Gastroesophageal sphincter (tissue), 3 donors: Measurements from ENCODE around the gene CARF.

Source experiments
- CTCF ChIP-seq, 4 experiments: fragments of 200-600 bp in 2 of 4; fragments of 450-650 bp in 2 of 4; sonication (generic) in 1 of 4; IDR thresholded peaks; one replicate each; pipeline ENCODE4 v1.5.1; 2017 to 2019; ENCODE audit warnings: antibody characterized with exemption in 4 of 4, mild to moderate bottlenecking in 2 of 4, moderate library complexity in 2 of 4
- EP300 ChIP-seq: sonication (generic); formaldehyde crosslinking; IDR thresholded peaks from one replicate; pipeline ENCODE4 v1.6.1; 2017; ENCODE audit warnings: antibody characterized with exemption, mild to moderate bottlenecking

GRCh38 chr2:202908186-202908585, 3.9 kb upstream of the CARF start:
- TF ChIP-seq CTCF (IDR thresholded peaks at IDR 0.05) (no peak), EP300 (no peak)
